Stimulated activated CD4-positive, alpha-beta T cell treated with anti-CD3 and anti-CD28 coated beads, Interleukin-12 subunit alpha, Interleukin-12 subunit beta, amount 100 ng/mL, for 24 hours (primary cell): ENCODE results near the gene FGFR4.
"Not testable (repeated sequence)": the region's sequence is repeated elsewhere in the genome, so short reads cannot be mapped to it uniquely, and the experiment has no call there.

Experiments
- DNase-seq, 2 experiments: peaks; one replicate each; pipeline ENCODE4 v3.0.0-alpha.2; 2020; ENCODE audit warnings: low read depth in 2 of 2

The FGFR4 gene

GRCh38 chr5:177086654-177087397 lies at the start of gene FGFR4:
TSS of gene FGFR4 (plus strand) at chr5:177086915. CDS start at chr5:177089603, 2,688 bp downstream.
- peak; percentile 21 to 42 for DNase-seq

GRCh38 chr5:177036921-177037320 lies 49.8 kb upstream of the FGFR4 start:
- no peak for DNase-seq

DNA sequence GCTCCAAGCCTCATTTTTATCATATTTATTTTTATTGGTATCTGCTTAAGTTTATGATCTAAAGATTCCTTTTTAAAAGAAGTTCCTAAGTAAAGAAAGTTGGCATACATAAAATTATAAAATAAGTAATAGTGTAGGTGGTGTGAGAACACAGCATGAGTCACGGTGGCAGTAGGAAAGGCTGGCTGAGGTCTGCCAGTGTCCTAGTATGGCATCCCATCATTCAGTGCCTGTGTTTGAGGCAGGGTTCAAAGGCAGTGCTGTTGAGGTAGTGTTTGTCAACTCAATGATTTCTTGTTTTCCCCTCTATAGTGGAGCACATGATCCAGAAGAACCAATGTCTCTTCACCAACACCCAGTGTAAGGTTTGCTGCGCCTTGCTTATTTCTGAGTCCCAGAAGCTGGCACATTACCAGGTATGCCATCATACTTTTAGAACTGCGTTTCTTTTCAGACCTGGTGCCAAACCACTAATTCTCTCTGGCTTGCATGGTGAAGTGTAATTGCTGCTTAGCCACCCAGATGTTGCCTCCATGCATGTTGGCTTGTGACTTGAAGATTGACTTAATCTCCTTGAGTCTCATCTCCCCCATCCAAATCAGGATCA lies 45.8 kb upstream of the FGFR4 start:
- no peak for DNase-seq

GRCh38 chr5:177041936-177042335 lies 44.8 kb upstream of the FGFR4 start:
- DNase-seq, result no peak

DNA sequence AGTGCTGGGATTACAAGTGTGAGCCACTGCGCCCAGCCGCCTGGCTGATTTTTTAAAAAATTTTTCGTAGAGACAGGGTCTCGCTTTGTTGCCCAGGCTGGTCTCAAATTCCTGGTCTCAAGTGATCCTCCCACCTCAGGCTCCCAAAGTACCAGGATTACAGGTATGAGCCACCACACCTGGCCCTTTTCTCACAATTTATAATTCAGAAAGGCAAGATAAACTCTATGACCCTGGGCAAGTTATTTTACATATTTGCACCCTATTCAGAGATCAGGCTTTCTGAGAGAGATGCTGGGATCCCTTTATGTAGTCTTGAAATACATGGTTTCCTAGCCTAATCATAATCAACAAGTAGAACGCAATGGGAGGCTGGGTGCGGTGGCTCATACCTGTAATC lies 43.6 kb upstream of the FGFR4 start:
- DNase-seq, result no peak

- no peak for DNase-seq
Observed at GRCh38 chr5:177043958-177044357, 42.8 kb upstream of the FGFR4 start.

DNA sequence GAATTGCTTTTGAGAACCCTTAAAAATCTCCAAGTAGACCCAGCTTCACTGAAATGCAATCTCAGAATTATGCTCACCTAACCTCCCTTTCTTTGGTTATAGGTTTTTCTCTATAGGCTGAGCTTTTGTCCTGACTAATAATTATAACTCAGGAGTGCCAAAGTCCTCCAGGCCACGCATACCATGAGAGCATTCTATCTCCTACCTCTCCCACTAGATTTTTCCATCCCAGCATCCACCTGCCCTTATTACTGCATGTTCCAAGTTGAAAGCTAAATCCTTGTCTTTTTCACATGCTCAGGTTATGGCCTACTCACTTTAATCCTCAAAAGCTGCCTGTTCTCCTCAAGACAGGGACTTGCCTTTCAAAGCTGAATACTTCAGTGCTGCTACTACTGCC lies 42.1 kb upstream of the FGFR4 start:
- DNase-seq, result no peak

GRCh38 chr5:177045631-177046030 lies 41.1 kb upstream of the FGFR4 start:
- DNase-seq, result no peak

GRCh38 chr5:177048531-177048930 lies 38.2 kb upstream of the FGFR4 start:
- not testable (repeated sequence) for DNase-seq

DNA sequence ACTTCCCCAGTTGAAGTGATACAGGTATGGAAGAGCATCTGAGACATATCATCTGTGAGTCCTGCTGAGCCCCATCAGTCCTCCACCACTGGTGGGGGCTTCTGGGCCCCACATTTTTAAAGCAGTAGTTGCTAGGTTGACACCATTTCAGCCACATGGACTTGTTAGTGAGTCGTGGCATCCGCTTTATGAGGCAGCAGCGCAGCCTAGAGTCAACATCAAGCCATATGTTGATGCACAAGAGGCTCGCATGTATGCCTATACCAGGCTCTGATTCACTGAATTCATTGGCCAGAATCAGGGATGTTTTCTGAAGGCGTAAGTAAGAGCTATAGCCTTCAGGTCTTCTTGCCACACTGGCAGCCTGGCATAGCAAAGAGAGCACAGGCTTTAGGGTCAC lies 37.4 kb upstream of the FGFR4 start:
- no peak for DNase-seq

- DNase-seq, result no peak
Observed at GRCh38 chr5:177064500-177065277, 22.0 kb upstream of the FGFR4 start.

DNA sequence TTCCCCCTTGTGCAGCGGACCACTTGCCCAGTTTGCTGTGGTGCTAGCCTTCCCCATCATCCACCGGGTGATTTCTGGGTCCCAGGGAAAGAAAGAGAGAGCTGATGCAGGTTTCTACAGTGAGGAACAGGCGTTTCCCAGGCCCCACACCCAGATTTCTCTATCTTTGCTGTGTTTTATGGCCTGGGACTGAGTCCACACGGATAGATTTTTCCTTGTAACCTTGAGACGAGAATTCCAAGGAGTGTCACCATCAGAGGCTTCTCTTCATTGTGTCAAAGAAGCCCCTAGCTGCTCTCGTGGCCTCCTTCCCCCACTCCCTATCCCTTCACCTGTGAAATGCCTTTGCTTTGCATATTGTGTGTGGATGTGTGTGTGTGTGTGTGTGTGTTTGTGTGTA lies 21.2 kb upstream of the FGFR4 start:
- DNase-seq, result no peak

- no peak for DNase-seq
Observed at GRCh38 chr5:177066224-177066623, 20.5 kb upstream of the FGFR4 start.

DNA sequence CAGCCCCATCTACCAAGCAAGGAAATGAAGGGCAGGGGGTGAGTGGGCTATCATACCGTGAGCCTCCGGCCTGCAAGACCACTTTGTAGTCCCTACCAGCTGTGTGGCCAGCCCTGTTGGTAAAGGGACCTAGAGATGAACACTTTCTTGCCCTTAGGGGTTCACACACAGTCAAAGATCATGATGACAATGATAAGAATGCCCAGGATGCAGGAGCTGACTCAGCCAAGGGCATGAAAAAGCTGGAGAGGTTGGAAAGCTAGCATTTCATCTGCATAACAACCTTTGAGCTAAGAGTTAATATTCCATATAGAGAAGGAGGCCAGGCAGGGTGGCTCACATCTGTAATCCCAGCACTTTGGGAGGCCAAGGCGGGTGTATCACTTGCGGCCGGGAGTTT lies 19.2 kb upstream of the FGFR4 start:
- DNase-seq, result no peak

DNA sequence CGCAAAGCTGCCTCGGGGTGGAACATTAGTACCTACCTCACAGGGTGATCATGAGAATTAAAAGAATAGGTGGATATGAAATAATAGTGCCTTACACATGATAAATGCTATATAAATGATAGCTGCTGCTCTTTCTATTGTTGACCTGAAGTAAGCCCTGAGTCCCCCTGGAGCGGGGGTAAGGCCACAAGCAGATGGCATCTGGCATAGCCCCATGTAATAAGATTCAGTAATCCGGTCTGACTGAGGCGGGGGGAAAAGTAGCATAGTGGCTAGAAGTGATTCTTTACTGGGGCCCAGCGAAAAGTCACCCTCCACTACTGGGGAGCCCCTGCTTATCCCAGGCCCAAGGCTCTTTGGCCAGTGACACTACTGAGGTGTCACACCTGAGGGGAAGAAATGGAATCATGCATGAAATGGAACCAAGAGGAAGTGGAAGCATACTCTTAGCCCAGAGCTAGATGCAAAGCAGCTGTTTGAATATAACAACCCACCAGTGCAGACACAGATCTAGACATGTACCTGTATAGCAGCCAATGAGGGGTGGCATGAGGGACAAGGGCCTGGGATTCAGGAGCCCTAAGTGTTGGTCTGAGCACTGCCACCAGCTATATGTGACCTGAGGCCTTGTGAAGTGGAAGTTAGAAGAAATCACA lies 16.1 kb upstream of the FGFR4 start:
- no peak for DNase-seq

DNA sequence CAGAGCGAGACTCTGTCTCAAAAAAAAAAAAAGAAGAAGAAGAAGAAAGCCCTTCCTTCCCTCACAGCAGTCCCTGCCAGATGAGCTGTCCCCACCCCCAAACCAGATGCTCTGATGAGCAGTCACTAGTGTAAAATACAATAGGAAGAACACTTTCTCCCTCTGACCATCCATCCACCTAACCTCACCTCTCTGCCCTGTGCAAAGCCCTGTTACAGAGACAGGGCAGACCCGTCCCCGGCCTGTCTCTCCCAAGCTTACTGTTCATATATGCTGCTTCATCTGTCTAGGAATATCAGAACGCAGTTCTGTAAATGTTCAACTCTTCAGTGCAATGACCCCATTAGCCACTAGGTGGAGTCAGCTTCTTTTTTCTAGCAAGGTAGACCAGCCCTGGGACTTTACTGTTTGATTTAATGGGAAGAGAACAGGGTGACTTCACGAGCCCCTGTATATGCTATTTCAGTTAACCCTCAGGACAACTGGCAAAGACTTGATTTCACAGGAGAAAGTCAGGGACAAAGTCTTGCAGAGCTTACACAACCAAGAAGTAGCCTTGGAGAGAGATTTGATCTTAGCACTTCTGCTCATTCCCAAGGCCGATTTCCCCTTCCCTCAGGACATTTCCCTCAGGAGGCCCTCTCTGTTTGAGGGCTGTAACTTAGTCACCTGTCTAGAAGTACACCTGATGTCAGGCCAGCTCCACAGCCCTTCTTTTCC lies 14.9 kb upstream of the FGFR4 start:
- peak; percentile 17 to 66 for DNase-seq

DNA sequence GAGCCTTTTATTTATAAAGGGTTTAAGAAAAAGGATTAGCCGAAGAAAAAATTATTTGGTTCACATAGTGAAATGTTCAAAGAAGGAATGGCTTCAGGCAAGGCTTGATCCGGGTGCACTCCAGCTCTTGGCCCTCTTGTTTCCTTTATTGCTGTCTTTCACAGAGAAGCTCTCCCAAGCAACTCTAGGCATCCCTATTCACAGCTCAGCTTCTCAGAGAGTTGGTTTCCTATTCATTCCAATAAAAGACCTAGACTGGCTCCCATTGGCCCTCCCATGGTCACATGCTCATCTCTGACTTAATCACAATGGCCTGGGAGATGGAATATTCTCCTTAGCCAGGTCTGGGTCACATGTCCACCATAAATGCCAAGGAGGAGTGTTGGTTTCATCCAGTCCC lies 9.4 kb upstream of the FGFR4 start:
- DNase-seq, result no peak

GRCh38 chr5:177079606-177080005 lies 7.1 kb upstream of the FGFR4 start:
- no peak for DNase-seq

- no peak for DNase-seq
Observed at GRCh38 chr5:177080265-177080664, 6.5 kb upstream of the FGFR4 start.

DNA sequence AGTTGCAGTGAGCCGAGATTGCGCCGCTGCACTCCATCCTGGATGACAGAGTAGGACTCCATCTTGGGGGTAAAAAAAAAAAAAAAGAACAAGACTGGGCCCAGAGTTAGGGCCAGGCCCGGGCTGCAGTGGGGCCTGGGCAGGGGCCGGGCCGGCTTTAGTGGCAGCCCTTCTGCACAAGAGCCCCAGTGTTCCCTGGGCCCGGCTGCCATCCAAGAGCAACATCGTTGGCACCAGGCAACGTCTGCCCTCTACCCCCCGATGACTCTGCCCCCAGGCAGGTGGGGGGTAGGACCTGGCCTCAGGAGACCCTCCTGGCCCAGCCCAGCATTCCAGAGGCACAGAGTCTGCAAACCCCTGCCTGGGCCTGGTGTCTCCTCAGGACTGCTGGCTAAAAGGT lies 4.9 kb upstream of the FGFR4 start:
- DNase-seq, result no peak

GRCh38 chr5:177083357-177083756 lies 3.4 kb upstream of the FGFR4 start:
- DNase-seq, result no peak

- DNase-seq, result no peak
Observed at GRCh38 chr5:177084175-177084574, 2.5 kb upstream of the FGFR4 start.
